SK-N-DZ (cell line): ENCODE results near the gene APBB1.

ENCODE experiments used
- DNase-seq: peaks from one replicate; pipeline ENCODE4 v3.0.0-alpha.2; 2015; ENCODE audit warnings: low spot score

Gene APBB1

GRCh38 chr11:6351782-6352382, 67.0 kb downstream of the APBB1 start:
- no peak for DNase-seq

DNA sequence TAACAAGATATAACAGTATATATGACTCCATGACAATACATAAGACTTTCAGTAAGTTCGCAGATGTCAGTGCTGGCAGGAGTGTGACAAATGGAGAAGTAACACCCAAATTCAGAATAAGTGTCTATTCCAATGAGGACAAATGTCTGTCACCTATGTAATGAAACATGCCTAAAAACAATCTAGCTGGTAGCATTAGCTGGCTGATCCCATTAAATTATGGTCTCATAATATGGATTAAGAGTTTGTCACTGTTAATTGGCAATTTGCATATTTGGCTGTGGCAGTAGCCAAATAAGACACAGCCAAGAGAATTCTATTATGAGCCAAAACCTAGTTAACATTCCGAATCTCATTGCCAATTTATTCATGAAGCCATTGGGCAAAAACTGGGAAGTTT, 68.4 kb downstream of the APBB1 start:
- no peak for DNase-seq

GRCh38 chr11:6350043-6350442, 68.9 kb downstream of the APBB1 start:
- DNase-seq = no peak

- no peak for DNase-seq
These were observed 73.5 kb downstream of the APBB1 start for GRCh38 chr11:6345366-6345765.
